Cerebellar cortex (tissue), 1 donor: ENCODE data around the gene LIN37.
A peak's percentile ranks its signal among the peaks of the same experiment; 100 is the strongest.

Experiments used
- DNase-seq: peaks from one replicate; pipeline ENCODE4 v3.0.0-alpha.2; 2015; ENCODE audit warnings: low spot score

LIN37 gene

GRCh38 chr19:35748106-35749020 is at the start of gene LIN37:
Gene LIN37, plus strand, starts transcription at chr19:35748576. Its CDS starts 149 bp downstream, at chr19:35748725.
- DNase-seq: peak; percentile 100

- peak; percentile 100 for DNase-seq
Observed at GRCh38 chr19:35702223-35703012, 46.0 kb upstream of the LIN37 start.

- DNase-seq: no peak
Observed at GRCh38 chr19:35703343-35703742, 45.0 kb upstream of the LIN37 start.

- DNase-seq: peak; percentile 43
Observed at GRCh38 chr19:35704218-35704617, 44.2 kb upstream of the LIN37 start, which contains the start of gene ZBTB32. Gene ZBTB32, plus strand, starts transcription at chr19:35704558. Its CDS starts 10,069 bp downstream, at chr19:35714627.

GRCh38 chr19:35708391-35708790 is 40.0 kb upstream of the LIN37 start:
- no peak for DNase-seq

- DNase-seq: no peak
Observed at GRCh38 chr19:35710784-35711723, 37.3 kb upstream of the LIN37 start.

GRCh38 chr19:35712567-35713505 is 35.5 kb upstream of the LIN37 start:
- no peak for DNase-seq

- no peak for DNase-seq
Observed at GRCh38 chr19:35713506-35713850, 34.9 kb upstream of the LIN37 start.

- DNase-seq: peak; percentile 32
Observed at GRCh38 chr19:35713904-35714495, 34.4 kb upstream of the LIN37 start.

- DNase-seq: peak; percentile 35
Observed at GRCh38 chr19:35714601-35715354, 33.6 kb upstream of the LIN37 start.

GRCh38 chr19:35715355-35715809 is 33.0 kb upstream of the LIN37 start:
- no peak for DNase-seq

GRCh38 chr19:35715981-35716800 is 32.2 kb upstream of the LIN37 start:
- peak; percentile 59 for DNase-seq

- peak; percentile 96 for DNase-seq
Observed at GRCh38 chr19:35716801-35717664, 31.3 kb upstream of the LIN37 start.

GRCh38 chr19:35717665-35718344 is 30.6 kb upstream of the LIN37 start, which contains the start of gene KMT2B:
Gene KMT2B, plus strand, starts transcription at chr19:35718003. Its CDS starts 16 bp downstream, at chr19:35718019.
- no peak for DNase-seq

- no peak for DNase-seq
Observed at GRCh38 chr19:35718345-35719041, 29.9 kb upstream of the LIN37 start.
